HepG2 (cell line): ENCODE measurements around the gene TRIM67. TPM values are rescaled to one million over a fixed set of nuclear protein-coding genes. Genes with fewer than 3 reads are reported as not detected.

Experiments
- ADNP ChIP-seq: sonication (generic); formaldehyde crosslinking; IDR thresholded peaks from 2 replicates; pipeline ENCODE4 v1.4.0; 2020; ENCODE audit warnings: missing genetic modification reagents
- HOXA5 ChIP-seq: sonication (generic); formaldehyde crosslinking; IDR thresholded peaks from 2 replicates; pipeline ENCODE4 v1.4.0; 2020; ENCODE audit warnings: missing genetic modification reagents
- KMT2A ChIP-seq: sonication (generic); formaldehyde crosslinking; IDR thresholded peaks from 2 replicates; pipeline ENCODE4 v1.4.0; 2020; ENCODE audit warnings: missing genetic modification reagents
- NCOA5 ChIP-seq: sonication (generic); formaldehyde crosslinking; IDR thresholded peaks from 2 replicates; pipeline ENCODE4 v1.4.0; 2020; ENCODE audit warnings: missing genetic modification reagents
- NFE2 ChIP-seq: sonication (generic); formaldehyde crosslinking; IDR thresholded peaks from 2 replicates; pipeline ENCODE4 v1.4.0; 2020; ENCODE audit warnings: missing genetic modification reagents
- RORA ChIP-seq: sonication (generic); formaldehyde crosslinking; IDR thresholded peaks from 2 replicates; pipeline ENCODE4 v1.5.0; 2020; ENCODE audit warnings: mild to moderate bottlenecking, missing genetic modification reagents, moderate library complexity
- SIN3B ChIP-seq: fragments of 150-350 bp; IDR thresholded peaks from 2 replicates; pipeline ENCODE4 v1.6.1; 2014; ENCODE audit warnings: low read length
- STAG1 ChIP-seq: sonication (generic); formaldehyde crosslinking; IDR thresholded peaks from 2 replicates; pipeline ENCODE4 v1.4.0; 2020; ENCODE audit warnings: missing genetic modification reagents
- TGIF2 ChIP-seq: IDR thresholded peaks from 2 replicates; pipeline ENCODE4 v1.6.1; 2016; ENCODE audit warnings: control low read depth, missing compliant biosample characterization
- ZIK1 ChIP-seq: sonication (generic); formaldehyde crosslinking; IDR thresholded peaks from 2 replicates; pipeline ENCODE4 v1.5.0; 2020; ENCODE audit warnings: mild to moderate bottlenecking, low read depth, missing genetic modification reagents, borderline replicate concordance
- ZNF282 ChIP-seq: fragments of 450-650 bp; IDR thresholded peaks from 2 replicates; pipeline ENCODE4 v1.6.1; 2018; ENCODE audit not compliant: partially characterized antibody
- ZNF33A ChIP-seq: sonication (generic); formaldehyde crosslinking; IDR thresholded peaks from 2 replicates; pipeline ENCODE4 v1.5.1; 2020; ENCODE audit warnings: missing genetic modification reagents, mild to moderate bottlenecking, moderate library complexity, borderline replicate concordance
- ZNF44 ChIP-seq: sonication (generic); formaldehyde crosslinking; IDR thresholded peaks from 2 replicates; pipeline ENCODE4 v1.5.1; 2020; ENCODE audit warnings: mild to moderate bottlenecking, missing genetic modification reagents
- ZNF749 ChIP-seq: sonication (generic); formaldehyde crosslinking; IDR thresholded peaks from 2 replicates; pipeline ENCODE4 v1.8.0; 2022; ENCODE audit warnings: mild to moderate bottlenecking, missing genetic modification reagents, moderate library complexity, borderline replicate concordance
- ZNF782 ChIP-seq: sonication (generic); formaldehyde crosslinking; IDR thresholded peaks from 2 replicates; pipeline ENCODE4 v1.4.0; 2020; ENCODE audit warnings: missing genetic modification reagents, mild to moderate bottlenecking, borderline replicate concordance
- polyA plus RNA-seq, 8 experiments: library from polyadenylated mRNA; depleted of rRNA in 3 of 8; stranded (reverse) in 7 of 8; unstranded in 1 of 8; fragments of >200 nt; fragmentation: Illumina TruSeq in 4 of 8; extraction: Trizol in 4 of 8; gene quantifications; 2 replicates each; pipeline versions ENCODE4 v1.2.1 to v1.2.3, GENCODE V29; 2011 to 2016; ENCODE audit warnings: low read depth in 4 of 8, missing spikeins in 1 of 8, mixed read lengths in 1 of 8; ENCODE audit not compliant: insufficient read depth in 1 of 8
- total RNA-seq, 5 experiments: library from RNA; depleted of rRNA; stranded (reverse); fragments of >200 nt; fragmentation: Illumina TruSeq; extraction: Trizol; gene quantifications; 2 replicates each; pipeline ENCODE4 v1.2.3, GENCODE V29; 2016; ENCODE audit warnings: low read depth in 1 of 5
- TF ChIP-seq, protein P1 (sequence below): sonication (generic); formaldehyde crosslinking; IDR thresholded peaks from 2 replicates; pipeline ENCODE4 v1.4.0; 2020; ENCODE audit warnings: missing genetic modification reagents
- TF ChIP-seq, protein P2 (sequence below): sonication (generic); formaldehyde crosslinking; IDR thresholded peaks from 2 replicates; pipeline ENCODE4 v1.4.0; 2020; ENCODE audit warnings: mild to moderate bottlenecking, low read depth, missing genetic modification reagents
- TF ChIP-seq, protein P3 (sequence below): sonication (generic); formaldehyde crosslinking; IDR thresholded peaks from 2 replicates; pipeline ENCODE4 v1.8.0; 2022; ENCODE audit warnings: missing genetic modification reagents, mild to moderate bottlenecking, moderate library complexity, borderline replicate concordance
- TF ChIP-seq, protein P4 (sequence below): sonication (generic); formaldehyde crosslinking; IDR thresholded peaks from 2 replicates; pipeline ENCODE4; 2020; ENCODE audit warnings: missing genetic modification reagents, mild to moderate bottlenecking, borderline replicate concordance
- TF ChIP-seq, protein P5 (sequence below): sonication (generic); formaldehyde crosslinking; IDR thresholded peaks from 2 replicates; pipeline ENCODE4 v1.9.0; 2022; ENCODE audit warnings: low read depth, missing genetic modification reagents

TRIM67 gene
- total and polyA plus RNA-seq, 2 of the 13 experiments (the other 11 are each of a cell fraction or from before 2014, with no cell fraction given): not detected

DNA sequence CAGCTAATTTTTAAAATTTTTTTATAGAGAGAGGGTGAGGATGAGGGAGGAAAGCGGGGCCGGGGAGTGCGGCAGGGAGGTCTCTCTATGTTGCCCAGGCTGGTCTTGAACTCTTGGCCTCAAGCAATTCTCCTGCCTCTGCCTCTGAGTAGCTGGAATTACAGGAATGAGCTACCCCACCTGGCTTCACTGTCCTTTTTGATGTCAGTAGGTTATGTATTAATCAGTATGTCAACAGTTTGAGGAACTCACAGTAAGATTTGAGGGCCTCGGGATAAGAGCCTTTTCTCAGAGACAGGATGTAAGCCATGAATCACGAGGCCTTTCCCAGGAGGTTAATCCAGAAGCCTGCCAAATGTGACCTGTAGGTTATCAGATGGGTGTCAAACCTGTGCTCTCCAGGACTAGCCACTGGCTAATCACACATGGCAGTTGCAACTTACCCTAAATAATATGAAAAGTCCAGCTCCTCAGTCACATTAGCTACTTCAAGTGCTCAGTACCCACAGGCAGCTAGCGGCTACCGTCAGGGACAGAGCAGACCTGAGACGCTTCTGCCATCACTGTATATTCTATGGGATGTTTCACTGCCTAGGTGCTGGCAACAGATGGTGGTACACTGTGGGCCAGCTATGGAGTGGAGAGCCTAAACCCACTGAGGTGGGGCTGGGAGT lies 33.1 kb downstream of the TRIM67 start (continued):
- TF ChIP-seq, protein P1, sequence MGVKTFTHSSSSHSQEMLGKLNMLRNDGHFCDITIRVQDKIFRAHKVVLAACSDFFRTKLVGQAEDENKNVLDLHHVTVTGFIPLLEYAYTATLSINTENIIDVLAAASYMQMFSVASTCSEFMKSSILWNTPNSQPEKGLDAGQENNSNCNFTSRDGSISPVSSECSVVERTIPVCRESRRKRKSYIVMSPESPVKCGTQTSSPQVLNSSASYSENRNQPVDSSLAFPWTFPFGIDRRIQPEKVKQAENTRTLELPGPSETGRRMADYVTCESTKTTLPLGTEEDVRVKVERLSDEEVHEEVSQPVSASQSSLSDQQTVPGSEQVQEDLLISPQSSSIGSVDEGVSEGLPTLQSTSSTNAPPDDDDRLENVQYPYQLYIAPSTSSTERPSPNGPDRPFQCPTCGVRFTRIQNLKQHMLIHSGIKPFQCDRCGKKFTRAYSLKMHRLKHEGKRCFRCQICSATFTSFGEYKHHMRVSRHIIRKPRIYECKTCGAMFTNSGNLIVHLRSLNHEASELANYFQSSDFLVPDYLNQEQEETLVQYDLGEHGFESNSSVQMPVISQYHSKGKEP: no peak
- TF ChIP-seq KMT2A (CRISPR knock-in tag): no peak
- TF ChIP-seq NFE2 (CRISPR knock-in tag): no peak
- no peak for TF ChIP-seq ZNF282
- TF ChIP-seq ZIK1 (CRISPR knock-in tag): no peak
- TF ChIP-seq TGIF2 (CRISPR knock-in tag): no peak
- TF ChIP-seq HOXA5: peak; percentile 54; the same call in 1 of the 2 replicates
- no peak for TF ChIP-seq ZNF33A (CRISPR knock-in tag)
- TF ChIP-seq, protein P2, sequence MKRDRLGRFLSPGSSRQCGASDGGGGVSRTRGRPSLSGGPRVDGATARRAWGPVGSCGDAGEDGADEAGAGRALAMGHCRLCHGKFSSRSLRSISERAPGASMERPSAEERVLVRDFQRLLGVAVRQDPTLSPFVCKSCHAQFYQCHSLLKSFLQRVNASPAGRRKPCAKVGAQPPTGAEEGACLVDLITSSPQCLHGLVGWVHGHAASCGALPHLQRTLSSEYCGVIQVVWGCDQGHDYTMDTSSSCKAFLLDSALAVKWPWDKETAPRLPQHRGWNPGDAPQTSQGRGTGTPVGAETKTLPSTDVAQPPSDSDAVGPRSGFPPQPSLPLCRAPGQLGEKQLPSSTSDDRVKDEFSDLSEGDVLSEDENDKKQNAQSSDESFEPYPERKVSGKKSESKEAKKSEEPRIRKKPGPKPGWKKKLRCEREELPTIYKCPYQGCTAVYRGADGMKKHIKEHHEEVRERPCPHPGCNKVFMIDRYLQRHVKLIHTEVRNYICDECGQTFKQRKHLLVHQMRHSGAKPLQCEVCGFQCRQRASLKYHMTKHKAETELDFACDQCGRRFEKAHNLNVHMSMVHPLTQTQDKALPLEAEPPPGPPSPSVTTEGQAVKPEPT (CRISPR knock-in tag): no peak
- TF ChIP-seq ZNF782 (CRISPR knock-in tag): no peak
- TF ChIP-seq, protein P3, sequence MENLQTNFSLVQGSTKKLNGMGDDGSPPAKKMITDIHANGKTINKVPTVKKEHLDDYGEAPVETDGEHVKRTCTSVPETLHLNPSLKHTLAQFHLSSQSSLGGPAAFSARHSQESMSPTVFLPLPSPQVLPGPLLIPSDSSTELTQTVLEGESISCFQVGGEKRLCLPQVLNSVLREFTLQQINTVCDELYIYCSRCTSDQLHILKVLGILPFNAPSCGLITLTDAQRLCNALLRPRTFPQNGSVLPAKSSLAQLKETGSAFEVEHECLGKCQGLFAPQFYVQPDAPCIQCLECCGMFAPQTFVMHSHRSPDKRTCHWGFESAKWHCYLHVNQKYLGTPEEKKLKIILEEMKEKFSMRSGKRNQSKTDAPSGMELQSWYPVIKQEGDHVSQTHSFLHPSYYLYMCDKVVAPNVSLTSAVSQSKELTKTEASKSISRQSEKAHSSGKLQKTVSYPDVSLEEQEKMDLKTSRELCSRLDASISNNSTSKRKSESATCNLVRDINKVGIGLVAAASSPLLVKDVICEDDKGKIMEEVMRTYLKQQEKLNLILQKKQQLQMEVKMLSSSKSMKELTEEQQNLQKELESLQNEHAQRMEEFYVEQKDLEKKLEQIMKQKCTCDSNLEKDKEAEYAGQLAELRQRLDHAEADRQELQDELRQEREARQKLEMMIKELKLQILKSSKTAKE (CRISPR knock-in tag): peak; percentile 73; the same call in 1 of the 2 replicates
- no peak for TF ChIP-seq SIN3B
- no peak for TF ChIP-seq NCOA5 (CRISPR knock-in tag)
- TF ChIP-seq ADNP (CRISPR knock-in tag): peak; percentile 74; the same call in 1 of the 2 replicates
- TF ChIP-seq, protein P4, sequence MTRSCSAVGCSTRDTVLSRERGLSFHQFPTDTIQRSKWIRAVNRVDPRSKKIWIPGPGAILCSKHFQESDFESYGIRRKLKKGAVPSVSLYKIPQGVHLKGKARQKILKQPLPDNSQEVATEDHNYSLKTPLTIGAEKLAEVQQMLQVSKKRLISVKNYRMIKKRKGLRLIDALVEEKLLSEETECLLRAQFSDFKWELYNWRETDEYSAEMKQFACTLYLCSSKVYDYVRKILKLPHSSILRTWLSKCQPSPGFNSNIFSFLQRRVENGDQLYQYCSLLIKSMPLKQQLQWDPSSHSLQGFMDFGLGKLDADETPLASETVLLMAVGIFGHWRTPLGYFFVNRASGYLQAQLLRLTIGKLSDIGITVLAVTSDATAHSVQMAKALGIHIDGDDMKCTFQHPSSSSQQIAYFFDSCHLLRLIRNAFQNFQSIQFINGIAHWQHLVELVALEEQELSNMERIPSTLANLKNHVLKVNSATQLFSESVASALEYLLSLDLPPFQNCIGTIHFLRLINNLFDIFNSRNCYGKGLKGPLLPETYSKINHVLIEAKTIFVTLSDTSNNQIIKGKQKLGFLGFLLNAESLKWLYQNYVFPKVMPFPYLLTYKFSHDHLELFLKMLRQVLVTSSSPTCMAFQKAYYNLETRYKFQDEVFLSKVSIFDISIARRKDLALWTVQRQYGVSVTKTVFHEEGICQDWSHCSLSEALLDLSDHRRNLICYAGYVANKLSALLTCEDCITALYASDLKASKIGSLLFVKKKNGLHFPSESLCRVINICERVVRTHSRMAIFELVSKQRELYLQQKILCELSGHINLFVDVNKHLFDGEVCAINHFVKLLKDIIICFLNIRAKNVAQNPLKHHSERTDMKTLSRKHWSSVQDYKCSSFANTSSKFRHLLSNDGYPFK (CRISPR knock-in tag): no peak
- TF ChIP-seq, protein P5, sequence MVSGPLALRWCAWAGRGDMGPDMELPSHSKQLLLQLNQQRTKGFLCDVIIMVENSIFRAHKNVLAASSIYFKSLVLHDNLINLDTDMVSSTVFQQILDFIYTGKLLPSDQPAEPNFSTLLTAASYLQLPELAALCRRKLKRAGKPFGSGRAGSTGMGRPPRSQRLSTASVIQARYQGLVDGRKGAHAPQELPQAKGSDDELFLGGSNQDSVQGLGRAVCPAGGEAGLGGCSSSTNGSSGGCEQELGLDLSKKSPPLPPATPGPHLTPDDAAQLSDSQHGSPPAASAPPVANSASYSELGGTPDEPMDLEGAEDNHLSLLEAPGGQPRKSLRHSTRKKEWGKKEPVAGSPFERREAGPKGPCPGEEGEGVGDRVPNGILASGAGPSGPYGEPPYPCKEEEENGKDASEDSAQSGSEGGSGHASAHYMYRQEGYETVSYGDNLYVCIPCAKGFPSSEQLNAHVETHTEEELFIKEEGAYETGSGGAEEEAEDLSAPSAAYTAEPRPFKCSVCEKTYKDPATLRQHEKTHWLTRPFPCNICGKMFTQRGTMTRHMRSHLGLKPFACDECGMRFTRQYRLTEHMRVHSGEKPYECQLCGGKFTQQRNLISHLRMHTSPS (CRISPR knock-in tag): no peak
- TF ChIP-seq ZNF44 (CRISPR knock-in tag): no peak
- no peak for TF ChIP-seq STAG1
- no peak for TF ChIP-seq ZNF749
- no peak for TF ChIP-seq RORA (CRISPR knock-in tag)
